HL-60/S4 treated with retinoic acid at 250 ng/mL for 4 days and 3 days (cell line): ENCODE results near the gene OXCT1.

Source experiments
- in situ Hi-C: fragments of 300-500 bp; cut with MboI; formaldehyde crosslinking; loops from 2 replicates; pipeline ENCODE4 v1.7.0; 2022; ENCODE audit warnings: low sequenced_read_pairs

The OXCT1 gene

GRCh38 chr5:41869724-41870626, at the start of gene OXCT1:
Gene OXCT1, minus strand, starts transcription at chr5:41870425. Its CDS starts 67 bp downstream, at chr5:41870358.
- in situ Hi-C loops, result loop anchor here (25.0 kb wide), 1 partner anchor 192 kb away; no protein-coding TSS in a partner anchor

GRCh38 chr5:41918105-41918504, 47.9 kb upstream of the OXCT1 start:
- in situ Hi-C loops, result no loop called here

- in situ Hi-C loops, result no loop called here
Measured at GRCh38 chr5:41908374-41909079, 38.3 kb upstream of the OXCT1 start.

GRCh38 chr5:41906151-41906550, 35.9 kb upstream of the OXCT1 start:
- in situ Hi-C loops, result no loop called here

GRCh38 chr5:41903892-41904799, 33.9 kb upstream of the OXCT1 start, which contains the start of gene RIMOC1:
Gene RIMOC1, plus strand, starts transcription at chr5:41904344. Its CDS starts 24 bp downstream, at chr5:41904368.
- in situ Hi-C loops, result no loop called here

GRCh38 chr5:41903382-41903891, 33.2 kb upstream of the OXCT1 start:
- in situ Hi-C loops, result no loop called here

- in situ Hi-C loops, result no loop called here
Measured at GRCh38 chr5:41896230-41896629, 26.0 kb upstream of the OXCT1 start.

GRCh38 chr5:41893074-41893851, 23.0 kb upstream of the OXCT1 start:
- in situ Hi-C loops, result no loop called here

GRCh38 chr5:41892031-41892430, 21.8 kb upstream of the OXCT1 start:
- in situ Hi-C loops, result no loop called here

- in situ Hi-C loops, result no loop called here
Measured at GRCh38 chr5:41891066-41891707, 21.0 kb upstream of the OXCT1 start.

- in situ Hi-C loops, result no loop called here
Measured at GRCh38 chr5:41885286-41885685, 15.1 kb upstream of the OXCT1 start.

- in situ Hi-C loops, result no loop called here
Measured at GRCh38 chr5:41883936-41884335, 13.7 kb upstream of the OXCT1 start.

- in situ Hi-C loops, result no loop called here
Measured at GRCh38 chr5:41883243-41883642, 13.0 kb upstream of the OXCT1 start.

GRCh38 chr5:41882765-41883164, 12.5 kb upstream of the OXCT1 start:
- in situ Hi-C loops, result no loop called here

GRCh38 chr5:41878643-41879478, 8.6 kb upstream of the OXCT1 start:
- in situ Hi-C loops, result no loop called here

GRCh38 chr5:41878173-41878572, 7.9 kb upstream of the OXCT1 start:
- in situ Hi-C loops, result no loop called here

- in situ Hi-C loops, result no loop called here
Measured at GRCh38 chr5:41877408-41877807, 7.2 kb upstream of the OXCT1 start.

- in situ Hi-C loops, result no loop called here
Measured at GRCh38 chr5:41876678-41877077, 6.5 kb upstream of the OXCT1 start.
